PC-9 (cell line): Measurements from ENCODE around the gene CD38. TPM values are rescaled to one million over a fixed set of nuclear protein-coding genes. Genes with fewer than 3 reads are reported as not detected.
"Not testable (repeated sequence)": the region's sequence is repeated elsewhere in the genome, so short reads cannot be mapped to it uniquely, and the experiment has no call there.

Source experiments
- BruUV-seq: library from RNA; stranded (reverse); fragments of 400-500 nt; replicated peaks from 2 replicates; lab custom pipeline; 2021; lab: Mats Ljungman, UMichigan
- CTCF ChIA-PET: fragments of 300-600 bp; sonication (Branson Sonifier 250); formaldehyde crosslinking; loops from one replicate; lab custom pipeline; 2022; ENCODE audit warnings: antibody characterized with exemption; lab: Charles Lee
- POLR2A ChIA-PET: fragments of 300-600 bp; sonication (Branson Sonifier 250); formaldehyde crosslinking; loops from one replicate; lab custom pipeline; 2022; ENCODE audit warnings: antibody characterized with exemption; ENCODE audit not compliant: unreplicated experiment; lab: Charles Lee
- DNase-seq, 2 experiments: peaks; one replicate each; pipeline versions ENCODE4 v3.0.0 to v3.0.0-alpha.2; 2015 to 2022; ENCODE audit warnings: mixed read lengths in 1 of 2
- H2AFZ ChIP-seq: fragments of 200-600 bp; sonication (generic); 2 replicates; pipeline ENCODE4 v1.8.1; 2017; ENCODE audit warnings: antibody characterized with exemption
- H3F3A ChIP-seq: fragments of 200-600 bp; sonication (generic); 2 replicates; pipeline ENCODE4 v1.8.1; 2017; ENCODE audit warnings: antibody characterized with exemption, mild to moderate bottlenecking, low read depth; ENCODE audit not compliant: insufficient read depth
- H3K27ac ChIP-seq: fragments of 200-600 bp; sonication (generic); 2 replicates; pipeline ENCODE4 v1.6.1; 2016; ENCODE audit warnings: mixed run types
- H3K27me3 ChIP-seq: fragments of 200-600 bp; sonication (generic); 2 replicates; pipeline ENCODE4 v1.6.1; 2016; ENCODE audit warnings: low read depth, mixed run types; ENCODE audit not compliant: insufficient read depth
- H3K36me3 ChIP-seq: fragments of 200-600 bp; sonication (generic); 2 replicates; pipeline ENCODE4 v1.6.1; 2016; ENCODE audit warnings: low read depth, mixed run types
- H3K4me1 ChIP-seq: fragments of 200-600 bp; sonication (generic); replicated peaks from 2 replicates; pipeline ENCODE4 v1.6.1; 2016; ENCODE audit warnings: mixed run types; ENCODE audit not compliant: insufficient read depth
- H3K4me2 ChIP-seq: fragments of 200-600 bp; sonication (generic); 2 replicates; pipeline ENCODE4 v1.6.1; 2017; ENCODE audit warnings: mixed run types
- H3K4me3 ChIP-seq: fragments of 200-600 bp; sonication (generic); 2 replicates; pipeline ENCODE4 v1.6.1; 2016; ENCODE audit warnings: mixed run types
- H3K79me2 ChIP-seq: fragments of 200-600 bp; sonication (generic); 2 replicates; pipeline ENCODE4 v1.6.1; 2017; ENCODE audit warnings: low read depth, mixed run types
- H3K9me2 ChIP-seq: fragments of 200-600 bp; sonication (generic); 2 replicates; pipeline ENCODE4 v1.8.1; 2017; ENCODE audit warnings: mild to moderate bottlenecking; ENCODE audit not compliant: insufficient read depth
- H3K9me3 ChIP-seq: fragments of 200-600 bp; sonication (generic); 2 replicates; pipeline ENCODE4 v1.8.1; 2016; ENCODE audit warnings: low read depth; ENCODE audit not compliant: insufficient read depth
- H4K20me1 ChIP-seq: fragments of 200-600 bp; sonication (generic); 2 replicates; pipeline ENCODE4 v1.8.1; 2017; ENCODE audit not compliant: insufficient read depth
- EZH2 ChIP-seq: fragments of 200-600 bp; sonication (generic); IDR thresholded peaks from 2 replicates; pipeline ENCODE4 v1.8.0; 2017; ENCODE audit warnings: antibody characterized with exemption, low read depth
- intact Hi-C: fragments of 100-400 bp; cut with micrococcal nuclease; formaldehyde crosslinking; loops from one replicate; pipeline ENCODE4 v1.10.0; 2022; ENCODE audit not compliant: unreplicated experiment
- total RNA-seq: library from RNA; stranded (reverse); gene quantifications from 2 replicates; pipeline ENCODE4 v1.2.3, GENCODE V29; 2021
- TF ChIP-seq, protein P1 (sequence below): fragments of 200-600 bp; sonication (generic); conservative IDR thresholded peaks from 2 replicates; pipeline ENCODE4 v1.6.1; 2017; ENCODE audit warnings: mixed run types, antibody characterized with exemption, mild to moderate bottlenecking, moderate library complexity

CD38 gene
- total RNA-seq, 1 experiment from 2014 or later = 0.90 TPM

DNA sequence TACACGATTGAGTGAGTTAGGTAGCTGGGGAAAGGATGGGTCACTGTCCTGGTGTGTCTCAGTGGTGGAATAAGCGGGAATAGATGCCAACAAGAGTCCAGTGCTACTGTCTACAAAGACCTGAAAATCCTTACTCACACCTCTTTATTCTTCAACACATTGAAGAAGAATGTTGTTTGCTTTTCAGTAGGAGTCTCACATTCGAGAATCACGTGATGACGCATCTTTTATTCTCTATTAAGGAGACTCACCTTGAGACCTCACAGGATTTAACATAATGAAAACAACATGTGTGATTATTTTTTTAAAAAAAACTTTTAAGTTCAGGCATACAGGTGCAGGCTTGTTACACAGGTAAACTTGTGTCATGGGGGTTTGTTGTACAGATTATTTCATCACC, 75.2 kb downstream of the CD38 start:
- no peaks in the 10 kb centered on the region for H3F3A ChIP-seq
- H3K27ac ChIP-seq = no peak overlapping the region
- H3K36me3 ChIP-seq = no peaks in the 10 kb centered on the region
- no peaks in the 10 kb centered on the region for H3K79me2 ChIP-seq
- H3K9me3 ChIP-seq = no peaks in the 10 kb centered on the region
- intact Hi-C loops = loop anchor here (2.0 kb wide), 1 partner anchor 15 kb away; no protein-coding TSS in a partner anchor
- no peak for TF ChIP-seq EZH2
- TF ChIP-seq, protein P1, sequence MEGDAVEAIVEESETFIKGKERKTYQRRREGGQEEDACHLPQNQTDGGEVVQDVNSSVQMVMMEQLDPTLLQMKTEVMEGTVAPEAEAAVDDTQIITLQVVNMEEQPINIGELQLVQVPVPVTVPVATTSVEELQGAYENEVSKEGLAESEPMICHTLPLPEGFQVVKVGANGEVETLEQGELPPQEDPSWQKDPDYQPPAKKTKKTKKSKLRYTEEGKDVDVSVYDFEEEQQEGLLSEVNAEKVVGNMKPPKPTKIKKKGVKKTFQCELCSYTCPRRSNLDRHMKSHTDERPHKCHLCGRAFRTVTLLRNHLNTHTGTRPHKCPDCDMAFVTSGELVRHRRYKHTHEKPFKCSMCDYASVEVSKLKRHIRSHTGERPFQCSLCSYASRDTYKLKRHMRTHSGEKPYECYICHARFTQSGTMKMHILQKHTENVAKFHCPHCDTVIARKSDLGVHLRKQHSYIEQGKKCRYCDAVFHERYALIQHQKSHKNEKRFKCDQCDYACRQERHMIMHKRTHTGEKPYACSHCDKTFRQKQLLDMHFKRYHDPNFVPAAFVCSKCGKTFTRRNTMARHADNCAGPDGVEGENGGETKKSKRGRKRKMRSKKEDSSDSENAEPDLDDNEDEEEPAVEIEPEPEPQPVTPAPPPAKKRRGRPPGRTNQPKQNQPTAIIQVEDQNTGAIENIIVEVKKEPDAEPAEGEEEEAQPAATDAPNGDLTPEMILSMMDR = no peak
- no peak overlapping the region for H3K4me2 ChIP-seq
- no peak overlapping the region for H2AFZ ChIP-seq
- H3K4me1 ChIP-seq = no peaks in the 10 kb centered on the region
- BruUV-seq = no TSS peak
- ChIA-PET CTCF (no interaction called here), POLR2A (no interaction called here)
- H3K4me3 ChIP-seq = no peak overlapping the region
- H4K20me1 ChIP-seq = no peaks in the 10 kb centered on the region
- H3K9me2 ChIP-seq = no peaks in the 10 kb centered on the region
- DNase-seq = no peak
- H3K27me3 ChIP-seq = no peaks in the 10 kb centered on the region

DNA sequence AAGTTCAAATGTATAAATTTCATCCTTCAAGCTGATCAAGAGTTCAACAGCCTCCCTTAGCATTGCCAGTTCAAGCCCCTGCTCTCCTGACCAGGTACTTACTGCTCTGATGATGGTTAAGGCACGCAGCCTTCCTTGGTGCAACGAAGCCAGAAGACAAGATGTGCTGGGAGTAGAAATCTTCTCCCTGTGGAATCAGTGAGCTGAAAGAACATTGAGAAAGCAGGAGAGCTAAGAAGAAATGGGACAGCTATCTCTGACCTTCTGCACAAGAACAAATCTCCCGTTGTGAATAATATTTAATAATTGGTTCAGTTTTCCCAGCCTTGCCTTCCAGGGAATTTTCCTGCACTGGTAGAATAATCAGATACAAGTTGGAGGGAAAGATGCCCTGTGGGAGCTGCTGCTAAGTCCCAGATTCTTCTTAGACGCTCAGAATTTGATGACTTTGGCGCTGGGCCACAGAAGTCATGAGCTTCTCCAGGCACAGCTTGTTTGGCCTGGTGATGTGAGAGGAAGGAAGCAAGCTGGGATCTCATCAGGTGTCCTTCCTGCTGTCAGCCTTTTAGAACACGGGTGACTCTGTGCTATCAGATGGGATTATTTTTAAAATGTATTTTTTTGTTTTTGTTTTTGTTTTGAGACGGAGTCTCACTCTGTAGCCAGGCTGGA, 77.8 kb downstream of the CD38 start:
- Histone ChIP-seq H3K27ac (no peak overlapping the region), H3K79me2 (no peaks in the 10 kb centered on the region), H3K9me3 (no peaks in the 10 kb centered on the region), H3F3A (no peaks in the 10 kb centered on the region), H3K4me3 (no peak overlapping the region), H3K9me2 (no peaks in the 10 kb centered on the region), H3K4me2 (no peak overlapping the region), H3K27me3 (no peaks in the 10 kb centered on the region), H2AFZ (no peak overlapping the region), H4K20me1 (no peaks in the 10 kb centered on the region), H3K4me1 (no peaks in the 10 kb centered on the region), H3K36me3 (no peaks in the 10 kb centered on the region)
- ChIA-PET POLR2A (no interaction called here), CTCF (no interaction called here)
- intact Hi-C loops = no loop called here
- no TSS peak for BruUV-seq
- DNase-seq = no peak
- TF ChIP-seq, protein P1 = no peak
- TF ChIP-seq EZH2 = no peak

DNA sequence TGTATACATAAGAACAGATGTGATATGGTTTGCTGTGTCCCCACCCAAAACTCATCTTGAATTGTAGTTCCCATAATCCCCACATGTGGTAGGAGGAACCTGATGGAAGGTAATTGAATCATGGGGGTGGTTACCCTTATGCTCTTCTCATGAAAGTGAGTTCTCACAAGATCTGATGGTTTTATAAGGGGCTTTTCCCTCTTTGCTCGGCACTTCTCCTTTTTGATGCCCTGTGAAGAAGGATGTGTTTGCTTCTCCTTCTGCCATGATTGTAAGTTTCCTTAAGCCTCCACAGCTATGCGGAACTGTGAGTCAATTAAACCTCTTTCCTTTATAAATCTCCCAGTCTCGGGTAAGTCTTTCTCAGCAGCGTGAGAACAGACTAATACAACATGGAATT, 83.1 kb downstream of the CD38 start:
- H3K79me2 ChIP-seq, DNase-seq, BruUV-seq, POLR2A ChIA-PET, H3K4me3 ChIP-seq, intact Hi-C loops, H3K9me2 ChIP-seq, H2AFZ ChIP-seq, H3K36me3 ChIP-seq, H3K9me3 ChIP-seq, CTCF ChIA-PET, H3K27ac ChIP-seq, H3F3A ChIP-seq, H3K4me1 ChIP-seq, H3K27me3 ChIP-seq, H4K20me1 ChIP-seq, H3K4me2 ChIP-seq: not testable (repeated sequence)
